Stimulated activated CD4-positive, alpha-beta T cell treated with anti-CD3 and anti-CD28 coated beads, Interleukin-4, amount 100 ng/mL, for 48 hours (primary cell): ENCODE results near the gene TBC1D1.

ENCODE experiments used
- DNase-seq, 2 donors: peaks; one replicate each; pipeline ENCODE4 v3.0.0-alpha.2; 2020; ENCODE audit warnings: low read depth in 2 of 2

Gene TBC1D1

GRCh38 chr4:38100474-38101255, 209.8 kb downstream of the TBC1D1 start:
- DNase-seq = no peak

- no peak for DNase-seq
Measured at GRCh38 chr4:38101563-38101962, 210.7 kb downstream of the TBC1D1 start.

DNA sequence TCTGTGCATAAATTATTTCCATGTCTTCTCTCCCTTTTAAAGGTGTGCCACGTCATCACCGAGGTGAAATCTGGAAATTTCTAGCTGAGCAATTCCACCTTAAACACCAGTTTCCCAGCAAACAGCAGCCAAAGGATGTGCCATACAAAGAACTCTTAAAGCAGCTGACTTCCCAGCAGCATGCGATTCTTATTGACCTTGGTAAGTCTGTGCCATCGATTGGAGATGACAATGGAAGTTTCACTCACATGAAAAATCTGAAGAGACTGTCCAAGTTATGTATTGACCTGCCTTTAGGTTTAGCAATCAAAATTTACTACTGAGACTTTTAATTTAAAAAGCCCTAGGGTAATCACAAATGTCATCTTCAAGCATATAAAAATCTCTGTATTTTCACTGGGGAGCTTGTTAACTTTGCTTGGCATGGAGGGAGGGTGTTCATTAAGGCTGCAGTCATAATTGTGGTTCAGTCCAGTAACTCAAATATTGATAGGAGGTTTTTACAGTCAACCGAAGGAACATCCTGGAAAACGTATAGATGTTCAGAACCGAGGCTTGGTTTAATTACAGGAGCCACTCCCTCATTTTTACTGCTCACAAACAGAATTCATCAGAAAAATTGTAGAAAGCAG, 212.2 kb downstream of the TBC1D1 start:
- no peak for DNase-seq

- no peak for DNase-seq
Measured at GRCh38 chr4:38105475-38106220, 214.8 kb downstream of the TBC1D1 start.

DNA sequence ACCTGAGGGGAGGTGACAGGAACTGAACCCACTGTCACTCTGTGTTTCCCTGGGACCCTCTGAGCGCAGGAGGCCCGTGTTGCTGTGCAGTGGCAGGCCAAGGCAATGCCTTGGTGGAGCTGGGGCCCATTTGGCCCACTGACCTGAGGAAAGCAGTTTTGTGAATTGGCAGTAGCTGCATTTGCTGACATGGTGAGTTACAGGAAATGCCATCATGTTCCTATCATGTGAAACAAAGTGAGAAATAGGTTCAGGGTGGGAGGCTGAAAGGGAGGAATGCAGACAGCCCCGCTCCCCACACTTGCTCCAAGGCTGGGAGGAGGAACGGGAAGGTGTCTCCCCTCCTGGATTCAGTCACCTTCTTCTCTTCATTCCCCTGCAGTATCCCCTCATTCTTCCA, 215.4 kb downstream of the TBC1D1 start:
- no peak for DNase-seq

GRCh38 chr4:38106886-38107514, 216.1 kb downstream of the TBC1D1 start:
- no peak for DNase-seq

GRCh38 chr4:38107818-38108217, 216.9 kb downstream of the TBC1D1 start:
- DNase-seq = no peak

GRCh38 chr4:38109370-38109769, 218.5 kb downstream of the TBC1D1 start:
- DNase-seq = no peak

DNA sequence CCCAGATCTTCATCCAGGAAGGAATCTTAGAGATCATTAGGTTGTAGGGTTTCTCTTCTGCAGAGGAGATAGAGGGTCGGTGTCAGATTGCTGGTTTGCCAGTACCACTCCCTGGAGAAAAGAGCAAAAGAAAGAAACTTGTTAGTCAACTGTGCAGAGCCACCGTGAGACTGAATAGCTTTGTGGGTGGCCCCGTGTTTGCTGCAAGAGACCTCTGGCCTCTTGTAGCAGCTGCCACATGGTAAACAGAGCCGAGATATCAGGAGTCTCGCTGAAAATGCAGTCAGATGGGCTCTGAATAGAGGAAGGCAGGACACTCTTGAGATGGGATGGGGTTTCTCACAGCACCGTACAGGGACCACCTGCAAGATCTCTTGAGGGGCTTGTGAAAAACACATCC, 219.0 kb downstream of the TBC1D1 start:
- DNase-seq = no peak

- DNase-seq = no peak
Measured at GRCh38 chr4:38111024-38111423, 220.1 kb downstream of the TBC1D1 start.

DNA sequence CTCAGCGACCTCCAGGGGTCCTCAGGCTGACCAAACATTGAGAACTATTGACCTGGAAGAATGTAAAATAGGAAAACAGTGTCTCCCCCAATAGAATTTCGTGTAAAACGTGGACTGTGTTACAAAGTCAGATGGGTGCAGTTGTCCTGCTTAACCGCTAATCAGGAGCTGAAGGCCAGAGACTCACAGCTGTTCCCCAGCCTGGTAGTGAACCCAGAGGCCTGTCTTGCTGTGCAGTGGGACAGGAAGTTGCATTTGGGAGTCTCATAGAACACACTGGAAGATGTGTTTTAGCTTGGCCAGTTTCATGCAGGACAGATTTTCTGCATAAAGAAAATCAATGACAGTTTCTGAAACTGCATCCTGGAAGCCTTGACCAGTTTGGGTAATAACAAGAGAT, 220.8 kb downstream of the TBC1D1 start:
- no peak for DNase-seq

GRCh38 chr4:38113132-38113531, 222.2 kb downstream of the TBC1D1 start:
- no peak for DNase-seq

DNA sequence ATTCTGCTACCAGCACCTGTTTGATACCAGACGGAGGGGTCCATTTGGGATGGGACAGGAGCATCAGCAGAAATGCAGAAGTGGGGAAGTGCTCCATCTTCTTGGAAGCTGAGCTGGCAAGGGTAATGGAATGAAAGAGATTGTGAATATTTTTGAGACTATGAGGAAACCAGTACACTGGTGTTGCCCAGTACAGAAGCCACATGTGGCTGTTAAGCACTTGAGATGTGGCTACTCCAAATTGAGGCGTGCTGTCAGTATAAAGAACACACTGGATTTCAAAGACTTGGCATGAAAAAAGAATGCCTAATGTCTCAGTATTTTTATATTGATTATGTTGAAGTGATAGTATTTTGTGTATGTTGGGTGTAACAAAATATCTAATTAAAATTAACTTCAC, 222.7 kb downstream of the TBC1D1 start:
- DNase-seq = no peak

- no peak for DNase-seq
Measured at GRCh38 chr4:38114386-38115150, 223.7 kb downstream of the TBC1D1 start.

- DNase-seq = no peak
Measured at GRCh38 chr4:38115601-38116000, 224.7 kb downstream of the TBC1D1 start.

DNA sequence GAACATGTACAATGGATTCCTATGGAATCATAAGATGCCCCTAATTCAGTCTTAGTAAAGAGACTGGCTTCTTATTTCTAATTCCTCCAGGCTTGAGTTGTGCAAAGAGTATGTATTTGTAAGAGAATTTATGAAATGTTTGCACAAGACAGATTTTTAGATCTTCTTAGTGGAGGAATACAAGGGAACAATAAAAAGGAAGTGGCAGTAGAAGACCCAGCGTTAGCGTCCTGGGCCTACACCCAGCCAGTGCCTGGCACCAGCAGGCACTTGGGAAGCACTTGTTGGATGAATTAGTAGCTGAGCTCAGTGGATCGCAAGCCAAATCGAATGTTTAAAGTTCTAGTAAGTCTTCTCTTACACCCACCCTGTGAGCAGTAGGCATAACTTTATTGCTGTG, 226.7 kb downstream of the TBC1D1 start:
- DNase-seq = no peak

DNA sequence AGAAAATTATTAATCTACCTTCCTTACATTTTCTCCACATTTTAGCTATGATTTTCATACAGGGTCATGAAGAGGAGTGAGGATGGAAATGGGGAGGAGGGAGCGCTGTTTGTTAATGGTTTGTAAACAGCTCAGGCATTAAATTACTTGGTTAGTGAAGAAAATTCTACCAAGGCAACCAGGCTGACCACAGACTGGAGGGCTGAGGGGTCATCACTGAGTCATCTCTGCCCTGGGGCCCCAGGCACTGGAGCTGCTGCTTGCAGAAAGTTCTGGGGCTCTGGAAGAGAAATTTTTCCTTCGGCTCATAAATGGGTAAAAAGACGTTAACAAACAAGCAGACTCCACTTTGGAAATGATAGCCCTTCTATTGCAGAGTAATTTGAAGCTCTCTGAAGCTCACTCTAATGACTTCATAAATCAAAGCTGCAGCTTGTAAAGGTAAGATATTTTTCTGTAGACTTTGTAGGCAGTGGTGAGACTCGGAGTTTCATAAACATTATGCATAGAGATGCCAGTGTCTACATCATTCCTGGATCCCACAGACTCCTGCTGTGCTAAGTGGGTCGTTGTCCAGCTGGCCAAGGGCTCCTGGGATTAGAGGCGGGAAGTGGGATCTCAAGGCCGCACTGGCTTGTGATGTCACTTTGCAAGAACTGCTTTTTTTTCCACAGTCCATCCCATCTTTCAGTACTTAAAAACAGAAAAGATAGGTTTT, 228.9 kb downstream of the TBC1D1 start:
- no peak for DNase-seq

DNA sequence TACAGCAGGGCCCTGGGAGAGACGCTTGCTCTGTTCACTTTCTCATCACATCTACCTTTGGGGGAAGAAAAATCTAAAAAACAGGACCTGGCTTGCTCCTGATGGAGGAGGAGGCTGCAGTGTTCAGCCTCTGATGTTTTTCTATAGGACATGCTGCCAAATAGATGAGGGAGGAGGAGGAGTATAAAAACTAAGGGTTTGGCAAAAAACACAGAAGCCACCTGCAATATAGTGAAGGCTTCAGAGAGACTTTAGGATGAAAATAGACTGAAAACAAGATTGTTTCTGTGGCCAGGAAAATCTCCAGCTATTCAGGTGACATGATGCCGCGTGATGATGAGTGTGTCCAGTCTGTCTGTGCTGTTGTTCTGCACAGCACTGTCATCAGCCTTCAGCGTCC, 229.9 kb downstream of the TBC1D1 start:
- no peak for DNase-seq

GRCh38 chr4:38122060-38122459, 231.2 kb downstream of the TBC1D1 start:
- no peak for DNase-seq

DNA sequence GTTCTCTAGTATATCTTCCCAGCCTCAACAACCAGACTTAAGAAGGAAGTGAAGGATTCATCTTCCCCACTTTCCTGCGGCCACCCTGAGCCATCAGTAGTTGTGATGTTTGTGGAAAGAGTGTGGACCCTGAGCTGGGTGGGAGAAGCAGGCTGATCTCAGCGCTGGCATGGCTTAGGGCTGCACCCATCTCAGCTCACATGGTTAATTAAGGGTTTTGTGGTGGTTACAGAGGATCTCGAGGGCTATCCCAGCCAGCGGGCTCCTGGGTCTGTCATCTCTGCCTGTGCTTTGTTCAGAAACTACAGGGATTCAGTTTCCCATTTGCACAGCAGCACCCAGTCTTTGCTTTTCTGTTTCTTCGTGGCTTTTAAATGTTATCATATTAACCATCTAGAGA, 232.7 kb downstream of the TBC1D1 start:
- DNase-seq = no peak

- DNase-seq = no peak
Measured at GRCh38 chr4:38124961-38125360, 234.1 kb downstream of the TBC1D1 start.
